NOMO-1 treated with dmso at 0.1 percent for 144 hours (cell line): ENCODE results near the gene ZP2.
"Not testable (repeated sequence)": the region's sequence is repeated elsewhere in the genome, so short reads cannot be mapped to it uniquely, and the experiment has no call there.

Experiments
- DNase-seq: peaks from one replicate; lab custom pipeline; 2025; ENCODE audit not compliant: unreplicated experiment; lab: John Stamatoyannopoulos, UW

The ZP2 gene

DNA sequence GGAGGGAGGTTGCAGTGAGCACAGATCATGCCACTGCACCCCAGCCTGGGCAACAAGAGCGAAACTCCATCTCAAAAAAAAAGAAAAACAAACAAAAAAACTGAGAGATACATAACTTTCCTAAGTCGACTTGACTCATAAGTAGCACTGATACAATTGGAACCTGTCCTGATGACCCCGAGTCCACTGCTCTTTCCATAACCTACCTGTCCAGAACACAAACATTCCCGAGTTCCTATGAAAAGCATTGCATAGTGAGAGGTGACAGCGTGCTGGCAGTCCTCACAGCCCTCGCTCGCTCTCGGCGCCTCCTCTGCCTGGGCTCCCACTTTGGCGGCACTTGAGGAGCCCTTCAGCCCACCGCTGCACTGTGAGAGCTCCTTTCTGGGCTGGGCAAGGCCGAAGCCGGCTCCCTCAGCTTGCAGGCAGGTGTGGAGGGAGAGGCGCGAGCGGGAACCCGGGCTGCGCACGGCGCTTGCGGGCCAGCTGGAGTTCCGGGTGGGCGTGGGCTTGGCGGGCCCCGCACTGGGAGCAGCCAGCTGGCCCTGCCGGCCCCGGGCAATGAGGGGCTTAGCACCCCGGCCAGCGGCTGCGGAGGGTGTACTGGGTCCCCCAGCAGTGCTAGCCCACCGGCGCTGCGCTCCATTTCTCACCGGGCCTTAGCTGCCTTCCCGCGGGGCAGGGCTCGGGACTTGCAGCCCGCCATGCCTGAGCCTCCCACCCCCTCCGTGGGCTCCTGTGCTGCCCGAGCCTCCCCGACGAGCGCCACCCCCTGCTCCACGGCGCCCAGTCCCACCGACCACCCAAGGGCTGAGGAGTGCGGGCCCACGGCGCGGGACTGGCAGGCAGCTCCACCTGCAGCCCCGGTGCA, 59.0 kb downstream of the ZP2 start:
- DNase-seq, result not testable (repeated sequence)

DNA sequence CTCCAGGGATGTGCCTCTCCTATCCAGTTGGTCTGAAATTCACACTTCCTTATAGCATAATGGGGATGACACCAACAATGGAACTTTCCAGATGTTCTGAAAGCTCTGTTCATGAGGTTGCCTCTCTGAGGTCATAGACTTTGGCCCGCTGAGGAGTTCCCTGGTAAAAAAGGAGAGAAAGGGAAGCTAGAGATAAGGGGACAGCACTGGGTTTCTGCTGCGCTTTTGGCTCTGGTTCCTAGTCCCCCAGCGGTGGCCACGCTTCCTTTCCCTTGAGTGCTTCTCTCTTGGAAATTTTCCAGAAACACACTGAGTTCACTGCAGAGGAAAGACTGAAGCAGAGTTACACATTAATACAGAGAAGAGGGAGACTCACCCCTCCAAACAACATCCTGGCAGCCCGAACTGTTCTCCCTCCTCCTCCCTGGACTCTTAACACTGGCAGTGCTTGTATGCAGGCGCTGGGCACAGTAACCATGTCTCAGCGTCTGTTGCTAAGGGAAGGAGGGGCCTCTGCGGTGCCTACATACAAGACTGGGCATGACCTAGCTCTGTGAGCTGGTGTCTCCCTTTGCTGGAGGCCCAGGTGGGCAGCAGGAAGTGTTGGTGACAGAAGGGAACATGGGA, 60.9 kb downstream of the ZP2 start, which contains the start of gene DNAH3:
Gene DNAH3 (minus strand): TSS at position 472 of the 627 bp plus-strand sequence. CDS start 527 bp downstream, outside the sequence.
- DNase-seq, result no peak
